ENCODE results near the gene CSF2.
"Not testable (repeated sequence)": the region's sequence is repeated elsewhere in the genome, so short reads cannot be mapped to it uniquely, and the experiment has no call there.

Gene CSF2

DNA sequence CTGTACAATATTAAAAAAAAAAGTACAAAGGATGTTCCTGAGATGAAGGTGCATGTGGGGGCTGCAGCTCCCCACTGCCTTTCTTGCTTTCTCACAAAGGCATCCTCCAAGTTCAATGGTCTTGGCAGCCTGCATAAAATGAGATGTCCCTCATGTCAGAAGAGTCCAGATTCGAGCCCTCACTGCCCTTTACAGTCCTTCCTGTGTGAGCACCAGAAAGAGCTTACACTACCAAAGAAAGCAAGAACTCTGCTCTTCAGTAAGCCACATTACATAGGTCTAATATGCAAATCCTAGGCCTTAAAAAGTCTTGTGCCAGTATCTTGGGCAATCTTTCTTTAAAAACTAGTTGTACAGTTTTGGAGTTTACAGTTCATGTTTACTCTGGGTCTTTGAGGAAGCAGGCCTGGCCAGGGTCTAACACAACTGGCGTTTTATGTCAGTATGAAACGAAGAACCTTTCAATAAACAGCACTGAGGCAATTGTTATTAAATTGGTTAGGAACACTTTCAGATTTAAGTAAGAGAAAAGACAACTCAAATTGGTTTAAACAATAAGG lies 36.0 kb downstream of the CSF2 start:
- FAIRE-seq, result no peak
- TF ChIP-seq POLR2A (IDR thresholded peaks at IDR 0.05; ENCODE audit: low read depth, low read length), result no peak
- no peak for DNase-seq (ENCODE audit: insufficient read length, low spot score)

DNA sequence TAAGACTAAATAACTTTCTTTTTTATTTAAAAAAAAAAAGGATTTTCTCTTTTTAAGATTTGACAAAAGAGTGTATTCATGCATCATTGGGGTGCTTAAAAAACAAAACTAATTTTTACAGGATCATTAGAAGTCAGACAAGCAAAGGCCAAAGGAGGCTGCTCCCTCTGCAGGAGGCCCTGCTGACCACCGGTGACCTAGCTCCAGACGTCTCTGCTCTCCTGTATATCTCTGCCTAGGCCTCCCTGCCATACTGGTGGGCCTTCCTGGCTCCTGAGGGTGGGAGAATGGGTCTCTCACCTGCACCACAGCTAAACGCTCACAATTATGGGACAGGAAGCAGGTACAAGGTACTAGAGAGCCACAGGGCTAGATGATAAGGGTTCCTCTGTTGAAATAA lies 36.6 kb downstream of the CSF2 start:
- FAIRE-seq (no peak), DNase-seq (ENCODE audit: insufficient read length, low spot score) (no peak)
- no peak for TF ChIP-seq POLR2A (IDR thresholded peaks at IDR 0.05; ENCODE audit: low read depth, low read length)

DNA sequence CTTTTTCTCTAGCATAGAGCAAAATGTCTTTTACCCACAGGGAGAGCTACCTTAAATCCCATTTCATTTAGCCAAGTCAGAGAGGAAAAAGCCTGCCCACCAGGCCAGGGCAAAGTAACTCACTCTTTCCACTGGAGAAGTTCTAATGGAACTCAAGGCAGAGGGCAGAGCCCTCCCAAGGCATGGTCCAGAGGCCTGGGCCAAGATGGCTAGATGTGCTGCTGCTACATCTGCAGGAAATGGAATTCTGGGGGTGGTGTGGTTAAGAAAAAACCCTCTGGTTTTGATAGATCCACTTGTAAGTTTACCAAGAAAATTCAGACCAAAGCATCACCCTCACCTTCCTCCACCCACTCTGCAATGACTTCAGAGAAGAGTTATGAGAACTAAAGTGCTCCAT lies 37.3 kb downstream of the CSF2 start:
- DNase-seq (ENCODE audit: insufficient read length, low spot score) (no peak), FAIRE-seq (no peak)
- no peak for TF ChIP-seq POLR2A (IDR thresholded peaks at IDR 0.05; ENCODE audit: low read depth, low read length)

DNA sequence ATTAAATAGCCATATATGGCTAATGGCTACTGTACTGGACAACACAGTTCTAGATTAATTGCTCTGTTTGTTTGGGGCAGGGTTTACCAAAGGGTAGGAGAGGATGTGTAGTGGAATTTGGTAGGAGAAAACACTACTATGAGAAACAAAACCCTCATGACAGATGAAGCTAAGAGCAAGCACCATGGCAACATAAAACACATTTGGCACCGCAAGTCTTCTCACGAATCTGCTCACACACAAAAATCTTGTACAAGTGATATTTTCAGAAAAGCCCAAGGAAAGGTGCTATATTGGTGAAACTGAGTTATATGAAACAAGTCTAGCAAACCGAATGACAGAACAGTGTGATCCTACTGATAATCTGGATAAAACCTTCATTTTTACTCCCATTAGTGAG lies 38.5 kb downstream of the CSF2 start:
- no peak for FAIRE-seq
- DNase-seq (ENCODE audit: insufficient read length, low spot score), result no peak
- no peak for TF ChIP-seq POLR2A (IDR thresholded peaks at IDR 0.05; ENCODE audit: low read depth, low read length)

DNA sequence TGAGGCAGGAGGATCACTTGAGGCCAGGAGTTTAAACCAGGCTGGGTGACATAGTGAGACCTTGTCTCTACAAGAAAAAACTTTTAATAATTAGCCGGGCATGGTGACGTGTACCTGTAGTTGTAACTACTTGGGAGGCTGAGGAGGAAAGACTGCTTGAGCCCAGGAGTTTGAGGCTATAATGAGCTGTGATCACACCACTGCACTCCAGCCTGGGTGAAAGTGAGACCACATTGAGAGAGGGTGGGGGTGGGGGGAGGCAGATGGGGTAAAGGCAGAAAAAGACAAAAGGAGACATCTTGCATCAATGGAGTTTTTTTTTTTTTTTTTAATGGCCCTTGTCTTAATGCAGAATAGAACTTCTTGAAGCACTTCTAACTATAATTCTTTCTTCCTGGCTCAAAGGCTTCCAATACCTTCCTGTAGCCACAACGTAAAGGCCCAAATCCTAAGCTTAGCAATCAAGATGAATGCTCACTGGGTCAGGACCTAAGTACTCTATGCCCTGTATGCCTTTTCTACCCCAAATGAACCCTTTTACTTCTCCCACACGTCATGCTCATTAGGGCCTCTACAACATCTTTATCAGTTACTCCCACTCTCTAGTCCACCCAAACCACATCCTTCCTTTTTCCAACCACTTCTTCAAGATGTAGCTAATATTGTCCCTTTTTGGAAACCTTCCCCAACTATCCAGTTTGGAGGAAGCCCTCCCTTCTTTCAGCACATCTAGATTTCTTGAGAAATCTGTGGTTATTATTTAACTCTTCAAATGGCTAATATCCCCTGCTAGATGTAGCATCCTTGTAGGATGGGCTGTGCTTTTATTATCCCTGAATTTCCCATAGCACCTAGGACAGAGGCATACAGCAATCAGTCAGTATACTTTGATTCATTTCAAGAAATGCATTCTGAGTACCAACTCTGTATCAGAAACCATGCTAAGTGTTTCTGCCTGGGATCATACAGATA lies 40.8 kb downstream of the CSF2 start:
- DNase-seq (ENCODE audit: insufficient read length, low spot score), result no peak
- no peak for TF ChIP-seq POLR2A (IDR thresholded peaks at IDR 0.05; ENCODE audit: low read depth, low read length)
- FAIRE-seq, result no peak

DNA sequence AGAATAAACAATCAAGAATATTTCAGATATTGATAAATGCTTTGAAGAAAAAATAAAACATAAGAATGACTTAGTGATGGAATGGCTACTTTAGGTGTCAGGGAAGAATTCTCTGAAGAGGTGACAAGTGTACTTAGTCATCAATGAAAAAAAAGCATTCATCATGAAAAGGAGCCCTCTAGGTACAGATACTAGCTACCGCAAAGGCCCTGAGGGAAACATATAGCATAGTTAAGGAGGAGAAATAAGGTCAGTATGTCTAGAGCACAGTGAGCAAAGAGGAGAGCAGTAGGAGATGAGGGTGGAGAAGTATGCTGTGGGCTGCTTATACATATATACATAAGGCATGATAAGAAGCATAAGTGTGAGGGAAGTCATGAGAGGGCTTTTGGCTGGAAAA lies 41.8 kb downstream of the CSF2 start:
- no peak for DNase-seq (ENCODE audit: insufficient read length, low spot score)
- no peak for FAIRE-seq
- no peak for TF ChIP-seq POLR2A (IDR thresholded peaks at IDR 0.05; ENCODE audit: low read depth, low read length)

DNA sequence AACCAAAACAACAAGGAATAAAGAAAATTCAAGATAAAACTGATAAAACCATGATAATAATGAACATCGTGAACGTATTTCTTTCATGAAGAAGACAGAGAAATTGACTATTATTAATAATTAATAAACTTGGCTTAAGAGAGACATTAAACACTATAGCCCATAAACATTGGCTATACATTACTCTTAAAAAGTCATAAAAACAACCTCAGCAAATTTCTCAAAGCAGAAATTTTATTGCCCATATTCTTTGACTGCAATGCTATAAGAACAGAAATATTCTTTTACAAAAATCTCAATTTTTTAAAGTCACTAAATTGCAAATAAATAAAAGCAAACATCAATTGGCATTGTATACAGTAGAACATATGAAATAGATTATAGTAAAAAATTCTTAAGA lies 42.5 kb downstream of the CSF2 start:
- no peak for TF ChIP-seq POLR2A (IDR thresholded peaks at IDR 0.05; ENCODE audit: low read depth, low read length)
- DNase-seq (ENCODE audit: insufficient read length, low spot score) (no peak), FAIRE-seq (no peak)

DNA sequence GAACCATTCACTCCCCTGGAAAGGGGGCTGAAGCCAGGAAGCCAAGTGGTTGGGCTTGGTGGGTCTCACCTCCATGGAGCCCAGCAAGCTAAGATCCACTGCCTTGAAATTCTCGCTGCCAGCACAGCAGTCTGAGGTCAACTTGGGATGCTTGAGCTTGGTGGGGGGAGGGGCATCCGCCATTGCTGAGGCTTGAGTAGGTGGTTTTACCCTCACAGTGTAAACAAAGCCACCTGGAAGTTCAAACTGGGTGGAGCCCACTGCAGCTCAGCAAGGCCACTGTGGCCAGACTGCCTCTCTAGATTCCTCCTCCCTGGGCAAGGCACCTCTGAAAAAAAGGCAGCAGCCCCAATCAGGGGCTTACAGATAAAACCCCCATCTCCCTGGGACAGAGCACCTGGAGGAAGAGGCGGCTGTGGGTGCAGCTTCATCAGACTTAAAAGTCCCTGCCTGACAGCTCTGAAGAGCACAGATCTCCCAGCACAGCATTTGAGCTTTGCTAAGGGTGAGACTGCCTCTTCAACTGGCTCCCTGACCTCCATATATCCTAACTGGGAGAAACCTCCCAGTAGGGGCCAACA lies 43.4 kb downstream of the CSF2 start:
- DNase-seq (ENCODE audit: insufficient read length, low spot score); FAIRE-seq: not testable (repeated sequence)

DNA sequence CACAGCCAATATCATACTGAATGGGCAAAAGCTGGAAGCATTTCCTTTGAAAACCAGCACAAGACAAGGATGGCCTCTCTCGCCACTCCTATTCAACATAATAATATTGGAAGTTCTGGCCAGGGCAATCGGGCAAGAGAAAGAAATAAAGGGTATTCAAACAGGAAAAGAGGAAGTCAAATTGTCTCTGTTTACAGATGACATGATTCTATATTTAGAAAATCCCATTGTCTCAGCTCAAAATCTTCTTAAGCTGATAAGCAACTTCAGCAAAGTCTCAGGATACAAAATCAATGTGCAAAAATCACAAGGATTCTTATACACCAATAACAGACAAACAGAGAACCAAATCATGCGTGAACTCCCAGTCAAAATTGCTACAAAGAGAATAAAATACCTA lies 47.1 kb downstream of the CSF2 start:
- not testable (repeated sequence) for FAIRE-seq; DNase-seq (ENCODE audit: insufficient read length, low spot score)

DNA sequence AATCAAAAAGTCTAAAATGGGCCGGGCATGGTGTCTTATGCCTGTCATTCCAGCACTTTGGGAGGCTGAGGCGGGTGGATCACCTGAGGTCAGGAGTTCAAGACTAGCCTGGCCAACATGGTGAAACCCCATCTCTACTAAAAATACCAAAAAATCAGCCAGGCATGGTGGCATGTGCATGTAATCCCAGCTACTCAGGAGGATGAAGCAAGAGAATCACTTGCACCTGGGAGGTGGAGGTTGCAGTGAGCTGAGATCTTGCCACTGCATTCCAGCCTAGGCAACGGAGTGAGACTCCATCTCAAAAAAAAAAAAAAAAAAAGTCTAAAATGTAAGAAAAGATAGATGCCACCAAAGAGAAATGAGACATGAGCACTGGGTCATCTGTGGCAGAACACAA lies 49.4 kb downstream of the CSF2 start:
- FAIRE-seq; DNase-seq (ENCODE audit: insufficient read length, low spot score): not testable (repeated sequence)

DNA sequence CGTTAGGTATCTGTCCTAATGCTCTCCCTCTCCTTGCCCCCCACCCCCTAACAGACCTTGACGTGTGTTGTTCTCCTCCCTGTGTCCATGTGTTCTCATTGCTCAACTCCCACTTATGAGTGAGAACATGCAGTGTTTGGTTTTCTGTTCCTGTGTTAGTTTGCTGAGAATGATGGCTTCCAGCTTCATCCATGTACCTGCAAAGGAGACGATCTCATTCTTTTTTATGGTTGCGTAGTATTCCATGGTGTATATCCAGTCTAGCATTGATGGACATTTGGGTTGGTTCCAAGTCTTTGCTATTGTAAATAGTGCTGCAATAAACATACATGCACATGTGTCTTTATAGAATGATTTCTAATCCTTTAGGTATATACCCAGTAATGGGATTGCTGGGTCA lies 50.0 kb downstream of the CSF2 start:
- FAIRE-seq; DNase-seq (ENCODE audit: insufficient read length, low spot score): not testable (repeated sequence)
